NCI-H1417 treated with DMSO at 0.1 percent for 48 hours (cell line): ENCODE results near the gene KCND3.

Experiments
- DNase-seq: peaks from one replicate; lab custom pipeline; 2025; lab: John Stamatoyannopoulos, UW

Gene KCND3

GRCh38 chr1:111739925-111740765, 249.3 kb downstream of the KCND3 start:
- no peak for DNase-seq

- DNase-seq = peak; percentile 60
Measured at GRCh38 chr1:111739194-111739924, 250.1 kb downstream of the KCND3 start, which contains the start of gene INKA2. INKA2 (minus strand) TSS chr1:111739395; CDS start chr1:111739242, 153 bp downstream.

GRCh38 chr1:111738436-111739193, 250.9 kb downstream of the KCND3 start:
- DNase-seq = no peak

- DNase-seq = no peak
Measured at GRCh38 chr1:111738133-111738435, 251.4 kb downstream of the KCND3 start.

- no peak for DNase-seq
Measured at GRCh38 chr1:111737216-111738132, 252.0 kb downstream of the KCND3 start.

- DNase-seq = no peak
Measured at GRCh38 chr1:111736548-111737215, 252.8 kb downstream of the KCND3 start.

GRCh38 chr1:111735858-111736544, 253.5 kb downstream of the KCND3 start:
- DNase-seq = no peak

- no peak for DNase-seq
Measured at GRCh38 chr1:111735321-111735720, 254.1 kb downstream of the KCND3 start.

GRCh38 chr1:111734856-111735255, 254.6 kb downstream of the KCND3 start:
- DNase-seq = no peak

- DNase-seq = no peak
Measured at GRCh38 chr1:111734426-111734825, 255.0 kb downstream of the KCND3 start.

GRCh38 chr1:111733992-111734341, 255.5 kb downstream of the KCND3 start:
- no peak for DNase-seq

- no peak for DNase-seq
Measured at GRCh38 chr1:111733183-111733991, 256.1 kb downstream of the KCND3 start.

GRCh38 chr1:111732718-111733117, 256.8 kb downstream of the KCND3 start:
- no peak for DNase-seq

GRCh38 chr1:111731956-111732355, 257.5 kb downstream of the KCND3 start:
- DNase-seq = no peak

GRCh38 chr1:111730706-111731105, 258.8 kb downstream of the KCND3 start:
- DNase-seq = no peak

GRCh38 chr1:111729946-111730681, 259.4 kb downstream of the KCND3 start:
- no peak for DNase-seq

GRCh38 chr1:111729271-111729921, 260.1 kb downstream of the KCND3 start:
- no peak for DNase-seq

GRCh38 chr1:111727056-111727455, 262.4 kb downstream of the KCND3 start:
- no peak for DNase-seq
